ENCODE measurements around the gene KIRREL1.
A peak's percentile ranks its signal among the peaks of the same experiment; 100 is the strongest.

The KIRREL1 gene

GRCh38 chr1:158146165-158146564, 152.7 kb downstream of the KIRREL1 start:
- Histone ChIP-seq H3K36me3 (no peaks in the 10 kb centered on the region), H3K27ac (no peak overlapping the region), H3K4me1 (ENCODE audit: control insufficient read depth in 1 of 2, insufficient read depth in 1 of 2, low read depth in 1 of 2, low read length in 1 of 2) (peaks cover 42 to 44% of the 10 kb centered on the region in 2 experiments), H3K9me3 (no peaks in the 10 kb centered on the region), H3K4me3 (ENCODE audit: low read depth in 1 of 2, low read length in 1 of 2) (no peak overlapping the region), H3K27me3 (no peaks in the 10 kb centered on the region)
- no peak for TF ChIP-seq CTCF (IDR thresholded peaks at IDR 0.05)

GRCh38 chr1:158146739-158147138, 153.3 kb downstream of the KIRREL1 start:
- no peaks in the 10 kb centered on the region for H3K9me3 ChIP-seq
- TF ChIP-seq CTCF (IDR thresholded peaks at IDR 0.05) = no peak
- no peaks in the 10 kb centered on the region for H3K36me3 ChIP-seq
- H3K27me3 ChIP-seq = no peaks in the 10 kb centered on the region
- no peak overlapping the region for H3K27ac ChIP-seq
- H3K4me1 ChIP-seq (ENCODE audit: control insufficient read depth in 1 of 2, insufficient read depth in 1 of 2, low read depth in 1 of 2, low read length in 1 of 2) = peaks cover 42 to 45% of the 10 kb centered on the region in 2 experiments
- no peak overlapping the region for H3K4me3 ChIP-seq (ENCODE audit: low read depth in 1 of 2, low read length in 1 of 2)

GRCh38 chr1:158147401-158147800, 154.0 kb downstream of the KIRREL1 start:
- no peaks in the 10 kb centered on the region for H3K36me3 ChIP-seq
- H3K9me3 ChIP-seq = no peaks in the 10 kb centered on the region
- peak overlapping the region; percentile 82 for H3K27ac ChIP-seq
- TF ChIP-seq CTCF (IDR thresholded peaks at IDR 0.05) = no peak
- no peaks in the 10 kb centered on the region for H3K27me3 ChIP-seq
- peak overlapping the region; percentile 63 to 77 for H3K4me3 ChIP-seq (ENCODE audit: low read depth in 1 of 2, low read length in 1 of 2)
- peaks cover 42 to 45% of the 10 kb centered on the region in 2 experiments for H3K4me1 ChIP-seq (ENCODE audit: control insufficient read depth in 1 of 2, insufficient read depth in 1 of 2, low read depth in 1 of 2, low read length in 1 of 2)

GRCh38 chr1:158147869-158148268, 154.4 kb downstream of the KIRREL1 start:
- Histone ChIP-seq H3K9me3 (no peaks in the 10 kb centered on the region), H3K4me3 (ENCODE audit: low read depth in 1 of 2, low read length in 1 of 2) (peak overlapping the region; percentile 63 to 77), H3K36me3 (no peaks in the 10 kb centered on the region), H3K4me1 (ENCODE audit: control insufficient read depth in 1 of 2, insufficient read depth in 1 of 2, low read depth in 1 of 2, low read length in 1 of 2) (peaks cover 42 to 45% of the 10 kb centered on the region in 2 experiments), H3K27me3 (no peaks in the 10 kb centered on the region), H3K27ac (peak overlapping the region; percentile 82)
- TF ChIP-seq CTCF (IDR thresholded peaks at IDR 0.05) = no peak

- peaks cover 42 to 45% of the 10 kb centered on the region in 2 experiments for H3K4me1 ChIP-seq (ENCODE audit: control insufficient read depth in 1 of 2, insufficient read depth in 1 of 2, low read depth in 1 of 2, low read length in 1 of 2)
Observed at GRCh38 chr1:158148468-158148867, 155.0 kb downstream of the KIRREL1 start.

More at GRCh38 chr1:158148468-158148867, 155.0 kb downstream of the KIRREL1 start:
- peaks cover under 1% of the 10 kb centered on the region for H3K27me3 ChIP-seq
- H3K27ac ChIP-seq = peak overlapping the region; percentile 82
- no peaks in the 10 kb centered on the region for H3K36me3 ChIP-seq
- no peaks in the 10 kb centered on the region for H3K9me3 ChIP-seq
- TF ChIP-seq CTCF (IDR thresholded peaks at IDR 0.05) = no peak
- peak overlapping the region; percentile 63 to 77 for H3K4me3 ChIP-seq (ENCODE audit: low read depth in 1 of 2, low read length in 1 of 2)

Measured in neutrophil (primary cell).